ENCODE results near the gene ACADS.
A peak's percentile ranks its signal among the peaks of the same experiment; 100 is the strongest.

The ACADS gene, protein sequence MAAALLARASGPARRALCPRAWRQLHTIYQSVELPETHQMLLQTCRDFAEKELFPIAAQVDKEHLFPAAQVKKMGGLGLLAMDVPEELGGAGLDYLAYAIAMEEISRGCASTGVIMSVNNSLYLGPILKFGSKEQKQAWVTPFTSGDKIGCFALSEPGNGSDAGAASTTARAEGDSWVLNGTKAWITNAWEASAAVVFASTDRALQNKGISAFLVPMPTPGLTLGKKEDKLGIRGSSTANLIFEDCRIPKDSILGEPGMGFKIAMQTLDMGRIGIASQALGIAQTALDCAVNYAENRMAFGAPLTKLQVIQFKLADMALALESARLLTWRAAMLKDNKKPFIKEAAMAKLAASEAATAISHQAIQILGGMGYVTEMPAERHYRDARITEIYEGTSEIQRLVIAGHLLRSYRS

DNA sequence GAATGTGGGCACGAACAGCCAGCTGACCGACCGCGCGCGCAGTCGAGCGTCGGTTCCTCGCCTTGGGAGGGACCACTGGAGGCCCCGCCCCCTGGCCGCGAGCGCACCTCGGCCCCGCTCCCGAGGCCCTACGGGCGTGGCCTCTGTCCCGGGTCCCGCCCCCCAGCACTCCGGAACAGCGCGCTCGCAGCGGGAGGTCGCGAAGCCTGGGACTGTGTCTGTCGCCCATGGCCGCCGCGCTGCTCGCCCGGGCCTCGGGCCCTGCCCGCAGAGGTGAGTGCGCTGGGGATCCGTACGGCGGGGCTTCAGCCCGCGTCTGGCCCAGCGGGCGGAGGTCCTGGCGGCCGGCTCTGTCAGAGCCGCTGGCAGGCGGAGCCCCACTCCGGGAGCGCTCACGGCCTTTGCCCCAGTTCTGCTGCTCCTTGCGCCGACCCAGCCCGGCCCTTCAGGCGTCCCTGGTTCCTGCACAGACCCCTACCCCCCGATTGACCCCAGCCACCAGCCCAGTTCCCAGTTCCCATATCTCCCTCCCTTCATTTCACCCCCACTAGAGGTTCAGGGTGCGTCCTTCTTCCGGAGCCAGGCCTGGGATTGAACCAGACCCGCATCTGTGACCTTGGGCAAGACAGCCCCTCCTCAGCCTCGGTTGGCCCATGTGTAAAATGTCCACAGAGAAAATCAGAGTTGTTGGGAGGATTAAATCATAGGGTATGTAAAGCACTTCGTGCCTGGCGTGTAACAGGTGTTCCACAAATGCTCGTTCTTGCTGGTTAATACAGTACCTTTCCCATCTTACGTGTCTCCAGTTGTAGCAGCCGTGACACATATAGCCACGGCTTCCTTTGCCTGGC lies at the start of gene ACADS:
ACADS (plus strand) TSS at position 168 of the 851 bp plus-strand sequence; CDS start at position 228, 60 bp downstream.
- H3K9me3 Mint-ChIP-seq, result no peaks in the 10 kb centered on the region
- H3K36me3 Mint-ChIP-seq (ENCODE audit: low read depth), result peaks cover 30% of the 10 kb centered on the region
- H3K4me3 Mint-ChIP-seq, result peak within 1 kb of the TSS; percentile 91
- peaks cover 14% of the 10 kb centered on the region for H3K4me1 Mint-ChIP-seq (ENCODE audit: low read depth)
- peak; percentile 89 for DNase-seq (ENCODE audit: low spot score)
- H3K27me3 Mint-ChIP-seq (ENCODE audit: low read depth), result no peaks in the 10 kb centered on the region
- H3K27ac Mint-ChIP-seq, result peak within 1 kb of the TSS; percentile 87

DNA sequence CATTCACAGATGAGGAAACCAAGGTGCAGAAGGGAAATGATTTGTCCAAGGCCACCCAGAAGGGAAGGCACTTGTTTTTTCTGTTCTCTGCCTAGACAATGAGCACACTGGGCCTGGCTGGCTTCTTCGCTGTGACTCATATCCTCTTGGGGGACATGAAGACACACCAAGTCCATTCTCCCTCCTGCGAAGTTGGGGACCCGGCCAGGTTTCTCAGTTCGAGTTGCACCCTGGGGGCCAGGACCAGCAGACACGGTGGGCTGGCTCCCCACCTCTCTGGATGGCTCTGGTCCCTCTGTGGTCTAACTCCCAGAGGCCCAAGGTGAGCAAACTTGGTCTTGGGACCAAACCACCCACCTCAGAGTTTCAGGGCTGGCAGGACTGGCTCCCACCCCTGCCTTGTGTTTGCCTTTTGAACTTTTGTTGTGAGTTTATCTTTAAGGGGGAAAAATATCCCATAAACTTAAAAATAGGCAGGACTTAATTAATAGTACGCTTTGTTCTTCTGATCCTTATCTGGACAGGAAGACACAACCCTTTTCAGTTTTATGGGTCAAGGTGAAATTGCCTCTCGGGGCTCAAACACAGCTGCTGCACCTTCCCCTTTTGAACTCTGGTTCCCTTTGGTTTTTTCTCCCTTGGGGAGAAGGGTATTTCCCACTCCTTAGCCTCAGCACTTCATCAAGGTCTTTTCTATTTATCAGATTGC lies 47.7 kb upstream of the ACADS start:
- peak; percentile 18 for DNase-seq (ENCODE audit: low spot score)
- Mint-ChIP-seq H3K4me1 (ENCODE audit: low read depth) (peaks cover 18% of the 10 kb centered on the region), H3K36me3 (ENCODE audit: low read depth) (no peaks in the 10 kb centered on the region), H3K9me3 (no peaks in the 10 kb centered on the region), H3K4me3 (peak overlapping the region; percentile 55), H3K27ac (peak overlapping the region; percentile 72), H3K27me3 (ENCODE audit: low read depth) (no peaks in the 10 kb centered on the region)

DNA sequence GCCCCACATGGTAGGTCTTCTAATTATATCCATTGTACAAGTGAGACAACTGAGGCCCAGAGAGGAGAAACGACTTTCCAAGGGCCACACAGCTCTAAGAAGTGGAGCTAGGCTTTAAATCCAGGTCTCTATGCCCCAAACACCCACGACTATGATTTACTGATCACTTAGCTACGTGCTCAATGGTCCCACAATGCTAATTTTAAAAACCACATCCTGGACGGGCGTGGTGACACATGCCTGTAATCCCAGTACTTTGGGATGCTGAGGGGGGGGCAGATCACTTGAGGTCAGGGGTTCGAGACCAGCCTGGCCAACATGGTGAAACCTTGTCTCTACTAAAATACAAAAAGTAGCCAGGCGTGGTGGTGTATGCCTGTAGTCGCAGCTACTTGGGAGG lies 47.1 kb upstream of the ACADS start:
- DNase-seq (ENCODE audit: low spot score), result no peak
- H3K9me3 Mint-ChIP-seq, result no peaks in the 10 kb centered on the region
- H3K4me1 Mint-ChIP-seq (ENCODE audit: low read depth), result peaks cover 17% of the 10 kb centered on the region
- peak overlapping the region; percentile 57 for H3K27ac Mint-ChIP-seq
- H3K4me3 Mint-ChIP-seq, result peak overlapping the region; percentile 42
- no peaks in the 10 kb centered on the region for H3K27me3 Mint-ChIP-seq (ENCODE audit: low read depth)
- H3K36me3 Mint-ChIP-seq (ENCODE audit: low read depth), result no peaks in the 10 kb centered on the region

DNA sequence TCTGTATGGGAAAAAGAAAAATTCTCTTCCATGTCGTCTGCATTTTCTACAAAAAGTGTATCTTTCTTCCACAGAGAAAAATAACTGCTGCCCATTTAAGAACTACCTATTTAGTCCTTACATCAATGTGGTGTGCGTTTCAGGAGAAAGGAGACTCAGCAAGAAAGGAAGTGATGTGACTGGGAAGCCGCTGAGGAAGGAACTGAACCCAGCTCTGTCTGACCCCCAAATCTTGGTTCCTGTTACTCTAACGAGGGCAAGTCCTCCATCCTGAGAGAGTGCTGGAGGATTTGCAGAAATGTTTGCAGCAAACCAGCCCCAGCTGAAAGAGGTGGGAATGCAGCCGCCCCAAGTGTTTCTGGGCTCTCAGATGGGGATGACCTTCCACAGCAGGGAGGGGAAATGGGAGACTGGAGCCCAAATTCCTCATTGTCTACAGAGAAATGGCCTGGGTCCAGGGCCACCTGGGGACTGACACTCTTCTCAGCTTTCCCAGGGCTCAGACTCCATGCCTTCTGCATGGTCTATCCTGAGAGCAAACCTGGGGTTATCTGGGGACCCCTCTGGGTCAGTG lies 45.4 kb upstream of the ACADS start:
- Mint-ChIP-seq H3K4me1 (ENCODE audit: low read depth) (peaks cover 25% of the 10 kb centered on the region), H3K4me3 (no peak overlapping the region), H3K36me3 (ENCODE audit: low read depth) (no peaks in the 10 kb centered on the region), H3K27ac (no peak overlapping the region), H3K27me3 (ENCODE audit: low read depth) (no peaks in the 10 kb centered on the region), H3K9me3 (no peaks in the 10 kb centered on the region)
- DNase-seq (ENCODE audit: low spot score), result no peak

DNA sequence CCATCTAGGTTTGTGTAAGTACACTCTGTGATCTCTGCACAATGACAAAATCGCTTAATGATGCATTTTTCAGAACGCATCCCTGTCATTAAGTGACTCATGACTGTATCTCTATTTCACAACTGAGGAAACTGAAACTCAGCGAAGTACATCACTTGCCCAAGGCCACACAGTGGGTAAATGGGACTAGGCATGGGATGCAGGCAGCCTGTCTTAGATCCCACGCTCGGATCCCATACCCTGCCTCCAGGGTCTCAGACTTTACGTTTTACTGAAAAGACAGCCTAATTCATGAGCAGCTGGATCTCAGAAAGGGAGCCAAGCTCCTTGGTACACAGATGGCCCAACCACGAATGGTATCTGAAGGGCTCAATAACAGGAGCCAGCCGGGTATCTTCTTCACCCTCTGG lies 41.1 kb upstream of the ACADS start:
- Mint-ChIP-seq H3K4me3 (peak overlapping the region; percentile 66), H3K9me3 (no peaks in the 10 kb centered on the region), H3K4me1 (ENCODE audit: low read depth) (peaks cover 33% of the 10 kb centered on the region), H3K27ac (peak overlapping the region; percentile 81), H3K27me3 (ENCODE audit: low read depth) (no peaks in the 10 kb centered on the region), H3K36me3 (ENCODE audit: low read depth) (peaks cover 3% of the 10 kb centered on the region)
- DNase-seq (ENCODE audit: low spot score), result peak; percentile 15

DNA sequence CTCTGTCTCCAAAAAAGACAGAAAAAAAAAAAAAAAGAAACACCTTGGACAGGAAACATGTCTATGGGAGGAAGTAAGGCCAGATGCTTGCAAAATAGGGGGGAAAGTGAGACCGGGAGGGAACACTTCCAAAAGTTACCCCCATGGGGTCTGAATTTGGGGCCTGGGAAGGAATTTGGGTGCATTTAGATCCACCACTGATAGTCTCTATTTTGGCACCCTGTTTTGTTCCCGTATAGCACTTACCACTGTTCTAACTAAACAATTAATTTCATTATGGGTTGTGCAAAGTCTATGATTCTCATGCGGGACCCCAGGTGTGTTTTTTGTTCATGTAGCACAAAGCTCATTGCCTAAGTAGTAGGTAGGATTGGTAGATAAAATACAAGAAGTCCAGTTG lies 40.1 kb upstream of the ACADS start:
- DNase-seq (ENCODE audit: low spot score), result no peak
- Mint-ChIP-seq H3K4me1 (ENCODE audit: low read depth) (peaks cover 39% of the 10 kb centered on the region), H3K4me3 (peak overlapping the region; percentile 91), H3K27ac (peak overlapping the region; percentile 81), H3K36me3 (ENCODE audit: low read depth) (peaks cover 3% of the 10 kb centered on the region), H3K27me3 (ENCODE audit: low read depth) (no peaks in the 10 kb centered on the region), H3K9me3 (no peaks in the 10 kb centered on the region)

DNA sequence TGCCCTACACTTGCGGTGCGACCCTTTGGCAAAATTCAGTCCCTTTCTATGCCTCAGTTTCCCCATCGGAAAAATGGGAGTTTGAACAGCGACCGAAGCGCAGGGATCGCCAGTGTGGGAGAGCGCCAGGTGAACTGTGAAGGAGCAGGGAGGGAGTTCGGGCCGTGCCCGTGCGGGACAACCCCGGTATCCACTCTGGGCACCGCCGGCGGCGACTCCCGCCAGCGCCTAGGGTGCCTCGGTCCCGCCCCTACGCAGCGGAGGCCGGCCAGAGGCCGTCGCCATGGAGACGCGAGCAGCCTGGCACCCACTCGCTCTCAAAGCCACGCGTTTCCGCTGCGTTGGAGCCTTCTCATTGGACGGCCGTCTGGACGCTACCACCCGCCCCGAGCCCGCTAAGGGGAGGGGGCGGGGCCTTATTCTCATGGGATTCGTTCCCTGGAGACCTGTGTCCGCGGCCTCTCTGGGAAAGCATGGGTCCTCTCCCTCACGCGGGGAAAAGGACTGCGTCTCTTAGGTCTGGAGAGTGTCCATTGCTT lies 39.4 kb upstream of the ACADS start:
- peak; percentile 98 for DNase-seq (ENCODE audit: low spot score)
- H3K27me3 Mint-ChIP-seq (ENCODE audit: low read depth), result no peaks in the 10 kb centered on the region
- no peaks in the 10 kb centered on the region for H3K9me3 Mint-ChIP-seq
- H3K36me3 Mint-ChIP-seq (ENCODE audit: low read depth), result peaks cover 5% of the 10 kb centered on the region
- H3K4me3 Mint-ChIP-seq, result peak overlapping the region; percentile 91
- peaks cover 45% of the 10 kb centered on the region for H3K4me1 Mint-ChIP-seq (ENCODE audit: low read depth)
- H3K27ac Mint-ChIP-seq, result peak overlapping the region; percentile 92

DNA sequence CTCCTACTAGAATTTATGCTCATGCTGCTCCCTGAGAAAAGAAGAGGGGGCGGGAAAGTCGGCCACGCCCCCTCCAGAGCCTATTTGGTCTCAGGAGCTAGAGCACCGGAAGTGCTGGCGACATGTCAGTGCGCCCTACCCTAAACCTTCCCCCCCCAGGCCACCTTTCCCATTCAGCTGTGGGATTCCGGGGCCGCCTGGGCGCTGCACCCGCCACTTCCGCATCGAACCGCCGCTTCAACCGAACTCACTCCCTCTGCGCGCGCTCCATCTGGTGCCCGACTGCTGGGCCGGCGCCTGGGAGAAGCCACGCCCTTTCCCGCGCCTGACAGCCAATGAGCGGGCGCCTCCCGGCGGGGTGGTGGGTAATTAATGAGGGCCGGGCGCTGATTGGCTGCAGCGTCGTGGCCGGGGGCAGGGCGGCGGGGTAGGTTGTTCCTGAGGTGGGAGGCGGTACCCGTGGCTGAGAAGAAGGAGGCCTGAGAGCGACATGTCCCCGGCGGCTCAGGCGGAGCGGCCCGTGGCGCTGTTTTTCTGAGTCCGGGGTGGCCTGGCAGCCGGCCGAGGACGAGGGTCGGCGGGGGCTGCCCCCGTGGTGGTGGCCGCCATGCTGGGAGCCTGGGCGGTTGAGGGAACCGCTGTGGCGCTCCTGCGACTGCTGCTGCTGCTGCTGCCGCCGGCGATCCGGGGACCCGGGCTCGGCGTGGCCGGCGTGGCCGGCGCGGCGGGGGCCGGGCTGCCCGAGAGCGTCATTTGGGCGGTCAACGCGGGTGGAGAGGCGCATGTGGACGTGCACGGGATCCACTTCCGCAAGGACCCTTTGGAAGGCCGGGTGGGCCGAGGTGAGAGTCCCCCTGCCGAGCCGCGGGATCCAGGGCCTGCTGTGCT lies 38.7 kb upstream of the ACADS start, which contains the start of gene MLEC:
MLEC (plus strand) TSS at position 460 of the 888 bp plus-strand sequence; CDS start at position 608, 148 bp downstream.
- Mint-ChIP-seq H3K27me3 (ENCODE audit: low read depth) (no peaks in the 10 kb centered on the region), H3K36me3 (ENCODE audit: low read depth) (peaks cover 5% of the 10 kb centered on the region), H3K4me3 (peak within 1 kb of the TSS; percentile 92), H3K27ac (peak within 1 kb of the TSS; percentile 92), H3K9me3 (no peaks in the 10 kb centered on the region), H3K4me1 (ENCODE audit: low read depth) (peaks cover 51% of the 10 kb centered on the region)
- DNase-seq (ENCODE audit: low spot score), result peak; percentile 100

DNA sequence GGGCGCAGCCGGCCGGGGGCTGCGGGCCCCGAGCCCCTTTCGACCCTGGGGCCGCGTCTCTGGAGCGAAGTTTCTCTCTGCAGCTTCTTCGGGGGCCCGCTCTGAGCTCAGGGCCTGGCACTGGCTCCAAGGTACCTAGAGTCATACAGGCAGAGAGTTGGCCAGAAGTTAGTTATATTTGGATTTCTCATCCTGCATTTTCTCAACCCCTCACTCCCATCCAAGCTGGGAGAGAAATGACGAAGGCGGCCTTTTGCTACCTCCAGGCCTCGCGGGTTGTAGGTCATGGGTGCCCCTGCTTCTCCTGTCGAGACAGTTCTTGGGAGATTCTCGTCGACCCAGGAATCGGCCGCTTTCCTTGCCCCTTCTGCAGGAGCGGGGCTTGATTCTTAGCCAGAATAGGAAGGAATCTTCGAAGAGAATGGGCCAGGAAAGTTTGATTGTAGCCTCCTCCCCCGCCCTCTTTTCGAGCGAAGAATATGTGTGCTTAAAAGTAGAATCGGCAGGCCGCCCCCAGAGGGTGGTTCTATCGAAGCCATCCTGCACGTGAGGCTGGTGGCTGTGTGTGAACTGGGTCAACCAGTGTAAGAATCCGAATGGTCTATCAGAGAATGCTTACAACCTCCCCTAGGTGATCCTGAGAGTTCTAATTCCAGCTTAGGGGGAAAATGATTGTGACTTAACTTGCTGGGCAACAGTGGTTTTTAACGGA lies 37.9 kb upstream of the ACADS start:
- H3K27me3 Mint-ChIP-seq (ENCODE audit: low read depth), result no peaks in the 10 kb centered on the region
- peak overlapping the region; percentile 58 for H3K27ac Mint-ChIP-seq
- peak; percentile 28 for DNase-seq (ENCODE audit: low spot score)
- peaks cover 12% of the 10 kb centered on the region for H3K36me3 Mint-ChIP-seq (ENCODE audit: low read depth)
- no peaks in the 10 kb centered on the region for H3K9me3 Mint-ChIP-seq
- H3K4me1 Mint-ChIP-seq (ENCODE audit: low read depth), result peaks cover 59% of the 10 kb centered on the region
- peak overlapping the region; percentile 92 for H3K4me3 Mint-ChIP-seq

DNA sequence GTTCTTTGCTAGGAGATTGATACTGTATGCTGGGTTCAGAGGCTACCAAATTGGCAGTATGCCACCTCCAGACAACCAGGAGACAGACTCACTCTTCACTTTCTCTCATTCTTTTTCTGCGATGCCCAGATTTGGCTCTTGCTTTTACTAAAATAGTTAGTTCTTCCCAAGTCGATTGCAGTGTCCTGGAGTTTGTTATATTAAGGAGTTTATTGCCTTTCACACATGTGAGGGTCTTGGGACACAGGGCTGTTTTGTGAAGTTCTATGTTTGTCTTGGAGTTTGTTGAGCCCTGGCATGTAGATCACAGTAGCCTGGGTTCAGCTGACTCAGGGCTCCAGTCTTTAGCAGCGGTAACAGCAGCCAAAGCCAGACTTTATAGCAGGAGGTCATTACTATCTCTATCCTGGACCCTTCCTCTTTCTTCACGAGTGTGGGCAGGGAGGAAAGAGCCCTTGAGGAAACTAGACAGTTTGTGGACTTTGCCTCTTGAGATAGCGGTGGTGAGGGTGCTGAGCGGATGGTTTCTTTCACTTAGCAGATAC lies 37.0 kb upstream of the ACADS start:
- Mint-ChIP-seq H3K27ac (peak overlapping the region; percentile 17), H3K4me3 (peak overlapping the region; percentile 92), H3K4me1 (ENCODE audit: low read depth) (peaks cover 64% of the 10 kb centered on the region), H3K36me3 (ENCODE audit: low read depth) (peaks cover 15% of the 10 kb centered on the region), H3K27me3 (ENCODE audit: low read depth) (no peaks in the 10 kb centered on the region), H3K9me3 (no peaks in the 10 kb centered on the region)
- DNase-seq (ENCODE audit: low spot score), result no peak

DNA sequence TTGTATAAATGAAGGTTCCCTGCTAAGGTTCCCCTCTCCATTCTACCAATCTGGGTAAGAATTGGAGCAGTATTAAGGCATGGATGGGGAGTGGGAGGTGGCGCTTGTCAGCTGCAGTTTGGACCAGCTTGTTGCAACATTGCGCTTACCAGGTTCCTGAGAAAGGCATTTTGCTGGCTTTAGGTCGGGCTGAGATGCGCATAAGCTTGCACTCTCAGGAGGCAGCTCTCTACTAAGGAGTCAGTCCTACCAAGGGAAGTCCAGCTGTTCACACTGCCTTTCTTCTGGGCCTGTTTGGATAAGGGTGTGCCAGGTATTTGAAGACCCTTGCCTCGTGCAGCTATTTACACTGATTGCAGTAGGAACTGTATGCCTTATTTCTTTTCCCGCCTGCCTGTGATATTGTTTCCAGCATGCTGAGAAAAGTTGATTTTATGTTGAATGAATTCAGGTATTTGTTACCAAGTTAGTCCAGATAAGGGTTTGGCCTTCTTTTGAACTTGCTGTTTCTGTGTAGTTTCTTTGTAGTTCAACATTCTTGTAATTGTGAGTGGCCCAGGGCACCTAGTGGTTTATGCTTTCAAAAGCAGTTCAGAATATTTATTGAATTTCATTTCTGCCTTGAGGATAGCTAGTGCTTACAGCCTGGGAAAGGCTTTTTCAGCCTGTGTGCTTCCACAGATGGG lies 36.1 kb upstream of the ACADS start:
- DNase-seq (ENCODE audit: low spot score), result no peak
- Mint-ChIP-seq H3K27me3 (ENCODE audit: low read depth) (no peaks in the 10 kb centered on the region), H3K27ac (no peak overlapping the region), H3K4me1 (ENCODE audit: low read depth) (peaks cover 64% of the 10 kb centered on the region), H3K36me3 (ENCODE audit: low read depth) (peaks cover 22% of the 10 kb centered on the region), H3K9me3 (no peaks in the 10 kb centered on the region), H3K4me3 (peak overlapping the region; percentile 92)

All from T-helper 2 cell treated with Interferon-gamma antibody and Interleukin-4, amounts not matched to agents 5 μg/mL and 100 μg/mL, for 36 hours (primary cell).